Thoracic aorta (tissue), 2 donors: ENCODE data around the gene OR2B6. TPM values are rescaled to one million over a fixed set of nuclear protein-coding genes. Genes with fewer than 3 reads are reported as not detected.
"Not testable (repeated sequence)": the region's sequence is repeated elsewhere in the genome, so short reads cannot be mapped to it uniquely, and the experiment has no call there.

Source experiments
- ATAC-seq: fragments of 150-250 bp; one replicate; pipeline ENCODE4 v1.8.0; 2017; ENCODE audit warnings: low read depth; ENCODE audit not compliant: insufficient number of reproducible peaks, low FRiP score
- DNase-seq: peaks from one replicate; pipeline ENCODE4 v3.0.0-alpha.2; 2020; ENCODE audit warnings: low spot score
- H3K27ac ChIP-seq, 2 donors: fragments of 200-600 bp; sonication (generic); 1 replicate in 1 of 2; 2 replicates in 1 of 2; pipeline ENCODE4 v1.5.1; 2016; ENCODE audit warnings: mild to moderate bottlenecking in 2 of 2, moderate library complexity in 2 of 2
- H3K27me3 ChIP-seq: fragments of 200-600 bp; sonication (generic); replicated peaks from 2 replicates; pipeline ENCODE4 v1.6.0; 2016; ENCODE audit warnings: mild to moderate bottlenecking; ENCODE audit not compliant: insufficient read depth
- H3K36me3 ChIP-seq: fragments of 200-600 bp; sonication (generic); one replicate; pipeline ENCODE4 v1.5.1; 2016
- H3K4me1 ChIP-seq, 2 donors: fragments of 200-600 bp; sonication (generic); 1 replicate in 1 of 2; 2 replicates in 1 of 2; pipeline versions ENCODE4 v1.5.1 to v1.6.0; 2016; ENCODE audit warnings: low read depth in 2 of 2, mild to moderate bottlenecking in 1 of 2; ENCODE audit not compliant: control insufficient read depth in 1 of 2
- H3K4me3 ChIP-seq: fragments of 200-600 bp; sonication (generic); 2 replicates; pipeline ENCODE4 v1.5.1; 2016; ENCODE audit warnings: mild to moderate bottlenecking
- H3K9me3 ChIP-seq: fragments of 200-600 bp; sonication (generic); 2 replicates; pipeline ENCODE4 v1.5.1; 2016
- total RNA-seq, 2 donors: library from RNA; depleted of rRNA; stranded (reverse); fragments of >200 nt; gene quantifications; one replicate each; pipeline versions ENCODE4 v1.1.0 to v1.2.3, GENCODE V29; 2016
- TF ChIP-seq, protein P1 (sequence below): fragments of 200-600 bp; sonication (generic); IDR thresholded peaks from one replicate; pipeline ENCODE4 v1.5.1; 2019; ENCODE audit warnings: antibody characterized with exemption

Gene OR2B6
- total RNA-seq, 2 donors from 2014 or later = not detected

DNA sequence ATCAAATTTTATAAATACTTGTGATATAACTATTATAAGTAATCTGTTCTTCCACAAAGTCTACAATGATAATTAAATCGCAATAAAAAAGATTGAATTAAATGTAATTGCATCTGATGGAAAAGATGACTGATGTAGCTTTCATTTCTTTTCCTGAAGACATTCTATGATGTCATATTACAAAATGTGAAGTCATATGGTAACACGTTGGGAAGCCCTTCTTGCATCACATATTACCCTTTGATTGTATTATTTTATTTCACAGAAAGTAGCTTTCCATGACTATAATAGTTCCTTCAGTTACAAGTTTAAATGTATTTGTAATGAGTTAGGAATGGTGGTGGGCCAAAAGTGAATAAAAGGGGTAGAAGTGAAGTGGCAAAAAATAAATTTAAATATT, 25.8 kb upstream of the OR2B6 start:
- no peaks in the 10 kb centered on the region for H3K36me3 ChIP-seq
- no peaks in the 10 kb centered on the region for H3K4me1 ChIP-seq
- H3K27me3 ChIP-seq = no peaks in the 10 kb centered on the region
- TF ChIP-seq, protein P1, sequence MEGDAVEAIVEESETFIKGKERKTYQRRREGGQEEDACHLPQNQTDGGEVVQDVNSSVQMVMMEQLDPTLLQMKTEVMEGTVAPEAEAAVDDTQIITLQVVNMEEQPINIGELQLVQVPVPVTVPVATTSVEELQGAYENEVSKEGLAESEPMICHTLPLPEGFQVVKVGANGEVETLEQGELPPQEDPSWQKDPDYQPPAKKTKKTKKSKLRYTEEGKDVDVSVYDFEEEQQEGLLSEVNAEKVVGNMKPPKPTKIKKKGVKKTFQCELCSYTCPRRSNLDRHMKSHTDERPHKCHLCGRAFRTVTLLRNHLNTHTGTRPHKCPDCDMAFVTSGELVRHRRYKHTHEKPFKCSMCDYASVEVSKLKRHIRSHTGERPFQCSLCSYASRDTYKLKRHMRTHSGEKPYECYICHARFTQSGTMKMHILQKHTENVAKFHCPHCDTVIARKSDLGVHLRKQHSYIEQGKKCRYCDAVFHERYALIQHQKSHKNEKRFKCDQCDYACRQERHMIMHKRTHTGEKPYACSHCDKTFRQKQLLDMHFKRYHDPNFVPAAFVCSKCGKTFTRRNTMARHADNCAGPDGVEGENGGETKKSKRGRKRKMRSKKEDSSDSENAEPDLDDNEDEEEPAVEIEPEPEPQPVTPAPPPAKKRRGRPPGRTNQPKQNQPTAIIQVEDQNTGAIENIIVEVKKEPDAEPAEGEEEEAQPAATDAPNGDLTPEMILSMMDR = no peak
- H3K27ac ChIP-seq = no peak overlapping the region
- DNase-seq (no peak), ATAC-seq (no peak)
- no peaks in the 10 kb centered on the region for H3K9me3 ChIP-seq
- H3K4me3 ChIP-seq = no peak overlapping the region

DNA sequence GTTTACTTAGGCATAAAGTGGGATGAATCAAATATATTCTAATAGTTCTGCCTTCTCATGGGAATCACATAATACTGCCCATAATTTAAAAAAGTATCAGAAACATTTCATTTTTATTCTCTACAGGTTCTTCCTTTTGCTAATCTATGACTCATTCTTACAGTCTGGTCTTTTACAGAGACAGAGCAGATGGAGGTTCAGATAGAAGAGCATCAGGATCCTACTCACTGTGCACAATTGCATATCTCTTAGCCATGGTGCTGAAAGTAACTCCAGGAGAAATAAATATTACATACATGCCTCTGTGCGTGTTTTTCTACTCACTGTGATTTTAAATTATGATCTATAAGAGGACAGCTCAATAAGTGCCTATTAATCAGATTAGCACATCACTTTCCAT, 16.3 kb upstream of the OR2B6 start:
- no peaks in the 10 kb centered on the region for H3K27me3 ChIP-seq
- H3K4me3 ChIP-seq = no peak overlapping the region
- ATAC-seq = no peak
- H3K9me3 ChIP-seq = no peaks in the 10 kb centered on the region
- no peaks in the 10 kb centered on the region for H3K4me1 ChIP-seq
- no peak for DNase-seq
- no peaks in the 10 kb centered on the region for H3K36me3 ChIP-seq
- TF ChIP-seq, protein P1 = no peak
- no peak overlapping the region for H3K27ac ChIP-seq

DNA sequence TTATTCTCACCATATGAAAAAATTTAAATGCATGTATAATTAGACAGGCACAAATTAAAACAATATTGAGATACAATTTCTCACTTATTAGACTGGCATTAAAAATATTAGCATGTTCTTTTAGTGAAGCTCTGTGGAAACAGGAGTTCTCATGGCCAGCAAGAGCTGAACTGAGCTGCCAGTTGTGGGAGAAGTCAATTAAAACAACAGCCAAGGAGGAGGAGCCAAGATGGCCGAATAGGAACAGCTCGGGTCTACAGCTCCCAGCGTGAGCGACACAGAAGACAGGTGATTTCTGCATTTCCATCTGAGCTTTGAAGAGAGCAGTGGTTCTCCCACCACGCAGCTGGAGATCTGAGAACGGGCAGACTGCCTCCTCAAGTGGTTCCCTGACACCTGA, 14.0 kb upstream of the OR2B6 start:
- DNase-seq, H3K27me3 ChIP-seq, H3K4me1 ChIP-seq, H3K27ac ChIP-seq, H3K4me3 ChIP-seq, ATAC-seq, H3K36me3 ChIP-seq, H3K9me3 ChIP-seq: not testable (repeated sequence)

DNA sequence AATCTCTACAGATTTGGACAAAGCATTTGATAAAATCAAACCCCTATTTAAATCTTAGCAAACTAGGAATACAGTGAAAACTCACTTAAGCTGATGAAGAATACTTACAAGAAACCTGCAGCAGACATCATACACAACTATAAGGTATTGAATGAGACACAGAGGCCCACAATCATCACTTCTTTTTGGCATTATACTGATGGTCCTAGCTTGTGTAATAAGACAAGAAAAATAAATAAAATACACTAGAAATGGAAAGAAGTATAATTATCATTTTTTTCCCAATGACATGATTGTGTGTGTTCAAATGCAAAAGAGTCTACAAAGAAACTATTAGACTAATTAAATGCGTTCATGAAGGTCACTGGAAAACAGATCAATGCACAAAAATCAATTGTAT, 8.8 kb upstream of the OR2B6 start:
- Histone ChIP-seq H3K9me3 (no peaks in the 10 kb centered on the region), H3K27ac (no peak overlapping the region), H3K4me1 (no peaks in the 10 kb centered on the region), H3K4me3 (no peak overlapping the region), H3K36me3 (no peaks in the 10 kb centered on the region), H3K27me3 (no peaks in the 10 kb centered on the region)
- no peak for DNase-seq
- ATAC-seq = no peak
- TF ChIP-seq, protein P1 = no peak

DNA sequence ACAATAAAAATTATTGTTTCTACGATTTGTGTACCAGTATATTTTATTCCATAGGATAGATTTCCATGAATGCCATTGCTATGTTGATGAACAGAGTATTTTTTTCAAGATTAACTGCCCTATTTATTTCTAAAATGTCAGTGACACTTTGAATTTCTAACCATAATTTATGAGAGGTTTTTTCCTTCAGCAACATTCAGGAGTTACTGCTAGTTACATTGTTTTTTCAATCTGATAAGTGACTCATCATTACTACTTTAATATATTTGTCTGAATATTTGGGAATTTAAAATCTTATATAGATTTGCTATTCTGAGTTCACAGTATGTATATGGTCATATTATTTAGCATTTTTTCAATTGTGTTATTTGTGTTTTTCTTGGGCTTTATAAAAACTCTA, 6.0 kb upstream of the OR2B6 start:
- Histone ChIP-seq H3K4me3 (no peak overlapping the region), H3K27me3 (no peaks in the 10 kb centered on the region), H3K27ac (no peak overlapping the region), H3K4me1 (no peaks in the 10 kb centered on the region), H3K9me3 (no peaks in the 10 kb centered on the region), H3K36me3 (no peaks in the 10 kb centered on the region)
- TF ChIP-seq, protein P1 = no peak
- no peak for ATAC-seq
- DNase-seq = no peak

DNA sequence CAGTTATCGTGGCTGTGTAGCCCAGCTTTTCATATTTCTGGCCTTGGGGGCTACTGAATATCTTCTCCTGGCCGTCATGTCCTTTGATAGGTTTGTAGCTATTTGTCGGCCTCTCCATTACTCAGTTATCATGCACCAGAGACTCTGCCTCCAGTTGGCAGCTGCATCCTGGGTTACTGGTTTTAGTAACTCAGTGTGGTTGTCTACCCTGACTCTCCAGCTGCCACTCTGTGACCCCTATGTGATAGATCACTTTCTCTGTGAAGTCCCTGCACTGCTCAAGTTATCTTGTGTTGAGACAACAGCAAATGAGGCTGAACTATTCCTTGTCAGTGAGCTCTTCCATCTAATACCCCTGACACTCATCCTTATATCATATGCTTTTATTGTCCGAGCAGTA, 475 bp downstream of the OR2B6 start:
- H3K9me3 ChIP-seq = no peaks in the 10 kb centered on the region
- H3K27ac ChIP-seq = no peak overlapping the region
- TF ChIP-seq, protein P1 = no peak
- no peak for ATAC-seq
- DNase-seq = no peak
- no peaks in the 10 kb centered on the region for H3K36me3 ChIP-seq
- no peaks in the 10 kb centered on the region for H3K4me1 ChIP-seq
- no peak overlapping the region for H3K4me3 ChIP-seq
- no peaks in the 10 kb centered on the region for H3K27me3 ChIP-seq
